ENCODE measurements around the gene IL1R2. TPM values are rescaled to one million over a fixed set of nuclear protein-coding genes. Genes with fewer than 3 reads are reported as not detected.

Gene IL1R2
- total RNA-seq, 1 experiment from 2014 or later, result 10.1 TPM

GRCh38 chr2:102000012-102000411 lies 8.3 kb downstream of the IL1R2 start:
- no TSS peak for BruUV-seq (replicated peaks)
- no peak overlapping the region for H3K27ac Mint-ChIP-seq (ENCODE audit: unreplicated experiment)
- intact Hi-C loops (cut with micrococcal nuclease; ENCODE audit: unreplicated experiment), result no loop called here
- Histone ChIP-seq H3K4me3 (ENCODE audit: low read depth, low read length) (no peak overlapping the region), H3K27me3 (replicated peaks; ENCODE audit: control insufficient read depth, insufficient read depth, low read length) (no peaks in the 10 kb centered on the region), H3K4me1 (peaks cover 49% of the 10 kb centered on the region), H3K9me3 (no peaks in the 10 kb centered on the region), H3K36me3 (ENCODE audit: control insufficient read depth, insufficient read depth, low read length) (no peaks in the 10 kb centered on the region)
- ChIA-PET CTCF (interaction anchor here (1.9 to 2.9 kb wide), 2 partner anchors 116 to 241 kb away, joined by 10 to 26 read pairs; no protein-coding TSS in a partner anchor), POLR2A (interaction anchor here (1.2 to 1.3 kb wide), 2 partner anchors 166 to 241 kb away, joined by 3 to 5 read pairs; no protein-coding TSS in a partner anchor)
- no peaks in the 10 kb centered on the region for H3K9me3 Mint-ChIP-seq (ENCODE audit: unreplicated experiment)
- no peaks in the 10 kb centered on the region for H3K36me3 Mint-ChIP-seq (ENCODE audit: insufficient read depth, unreplicated experiment)
- TF ChIP-seq, protein P1, sequence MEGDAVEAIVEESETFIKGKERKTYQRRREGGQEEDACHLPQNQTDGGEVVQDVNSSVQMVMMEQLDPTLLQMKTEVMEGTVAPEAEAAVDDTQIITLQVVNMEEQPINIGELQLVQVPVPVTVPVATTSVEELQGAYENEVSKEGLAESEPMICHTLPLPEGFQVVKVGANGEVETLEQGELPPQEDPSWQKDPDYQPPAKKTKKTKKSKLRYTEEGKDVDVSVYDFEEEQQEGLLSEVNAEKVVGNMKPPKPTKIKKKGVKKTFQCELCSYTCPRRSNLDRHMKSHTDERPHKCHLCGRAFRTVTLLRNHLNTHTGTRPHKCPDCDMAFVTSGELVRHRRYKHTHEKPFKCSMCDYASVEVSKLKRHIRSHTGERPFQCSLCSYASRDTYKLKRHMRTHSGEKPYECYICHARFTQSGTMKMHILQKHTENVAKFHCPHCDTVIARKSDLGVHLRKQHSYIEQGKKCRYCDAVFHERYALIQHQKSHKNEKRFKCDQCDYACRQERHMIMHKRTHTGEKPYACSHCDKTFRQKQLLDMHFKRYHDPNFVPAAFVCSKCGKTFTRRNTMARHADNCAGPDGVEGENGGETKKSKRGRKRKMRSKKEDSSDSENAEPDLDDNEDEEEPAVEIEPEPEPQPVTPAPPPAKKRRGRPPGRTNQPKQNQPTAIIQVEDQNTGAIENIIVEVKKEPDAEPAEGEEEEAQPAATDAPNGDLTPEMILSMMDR (IDR thresholded peaks at IDR 0.05; ENCODE audit: insufficient read depth in 1 of 2, low read depth in 1 of 2, low read length in 1 of 2, severe bottlenecking in 1 of 2, unreplicated experiment in 1 of 2), result no peak
- DNase-seq, result no peak
- H3K27me3 Mint-ChIP-seq (ENCODE audit: insufficient read depth, unreplicated experiment), result no peaks in the 10 kb centered on the region
- peaks cover 7% of the 10 kb centered on the region for H3K4me1 Mint-ChIP-seq (ENCODE audit: low read depth, unreplicated experiment)
- no peak overlapping the region for H3K4me3 Mint-ChIP-seq (ENCODE audit: unreplicated experiment)

GRCh38 chr2:102000813-102001766 lies 9.3 kb downstream of the IL1R2 start:
- TF ChIP-seq, protein P1 (IDR thresholded peaks at IDR 0.05; ENCODE audit: insufficient read depth in 1 of 2, low read depth in 1 of 2, low read length in 1 of 2, severe bottlenecking in 1 of 2, unreplicated experiment in 1 of 2), result no peak
- no peak overlapping the region for H3K4me3 Mint-ChIP-seq (ENCODE audit: unreplicated experiment)
- H3K27me3 Mint-ChIP-seq (ENCODE audit: insufficient read depth, unreplicated experiment), result no peaks in the 10 kb centered on the region
- peaks cover 7% of the 10 kb centered on the region for H3K4me1 Mint-ChIP-seq (ENCODE audit: low read depth, unreplicated experiment)
- Histone ChIP-seq H3K36me3 (ENCODE audit: control insufficient read depth, insufficient read depth, low read length) (no peaks in the 10 kb centered on the region), H3K9me3 (no peaks in the 10 kb centered on the region), H3K27me3 (replicated peaks; ENCODE audit: control insufficient read depth, insufficient read depth, low read length) (no peaks in the 10 kb centered on the region), H3K4me3 (ENCODE audit: low read depth, low read length) (no peak overlapping the region), H3K4me1 (peaks cover 49% of the 10 kb centered on the region)
- POLR2A ChIA-PET, result no interaction called here
- intact Hi-C loops (cut with micrococcal nuclease; ENCODE audit: unreplicated experiment), result no loop called here
- H3K27ac Mint-ChIP-seq (ENCODE audit: unreplicated experiment), result no peak overlapping the region
- BruUV-seq (replicated peaks), result no TSS peak
- no peaks in the 10 kb centered on the region for H3K9me3 Mint-ChIP-seq (ENCODE audit: unreplicated experiment)
- CTCF ChIA-PET, result interaction anchor here (0.8 to 2.9 kb wide), 4 partner anchors 19 to 240 kb away, joined by 3 to 26 read pairs (median 4); no protein-coding TSS in a partner anchor
- no peaks in the 10 kb centered on the region for H3K36me3 Mint-ChIP-seq (ENCODE audit: insufficient read depth, unreplicated experiment)
- DNase-seq, result no peak

DNA sequence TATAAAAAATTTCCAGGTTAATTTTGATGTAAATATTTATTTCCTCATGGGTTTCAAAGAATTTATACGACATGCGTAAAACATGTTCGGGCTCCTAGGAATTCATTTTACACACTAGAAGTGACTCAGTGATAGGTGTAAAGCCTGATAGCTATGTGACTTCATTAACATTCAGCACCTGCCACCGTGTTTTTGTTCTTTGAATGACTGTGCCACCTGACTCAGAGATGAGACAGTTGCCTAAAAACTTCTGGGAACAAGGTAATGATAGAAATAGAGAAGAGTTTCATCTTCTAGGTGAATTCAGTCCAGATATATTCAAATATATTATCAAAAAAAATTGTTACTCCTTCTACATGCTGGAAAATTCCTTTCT lies 10.0 kb downstream of the IL1R2 start:
- TF ChIP-seq, protein P1 (IDR thresholded peaks at IDR 0.05; ENCODE audit: insufficient read depth in 1 of 2, low read depth in 1 of 2, low read length in 1 of 2, severe bottlenecking in 1 of 2, unreplicated experiment in 1 of 2), result no peak
- H3K36me3 Mint-ChIP-seq (ENCODE audit: insufficient read depth, unreplicated experiment), result no peaks in the 10 kb centered on the region
- Histone ChIP-seq H3K4me3 (ENCODE audit: low read depth, low read length) (no peak overlapping the region), H3K27me3 (replicated peaks; ENCODE audit: control insufficient read depth, insufficient read depth, low read length) (no peaks in the 10 kb centered on the region), H3K36me3 (ENCODE audit: control insufficient read depth, insufficient read depth, low read length) (no peaks in the 10 kb centered on the region), H3K9me3 (no peaks in the 10 kb centered on the region), H3K4me1 (peaks cover 53% of the 10 kb centered on the region)
- ChIA-PET CTCF (interaction anchor here (0.8 to 1.2 kb wide), 3 partner anchors 19 to 239 kb away, joined by 3 to 4 read pairs (median 3); no protein-coding TSS in a partner anchor), POLR2A (no interaction called here)
- no peak for DNase-seq
- no peak overlapping the region for H3K27ac Mint-ChIP-seq (ENCODE audit: unreplicated experiment)
- no peaks in the 10 kb centered on the region for H3K9me3 Mint-ChIP-seq (ENCODE audit: unreplicated experiment)
- intact Hi-C loops (cut with micrococcal nuclease; ENCODE audit: unreplicated experiment), result no loop called here
- no TSS peak for BruUV-seq (replicated peaks)
- H3K4me3 Mint-ChIP-seq (ENCODE audit: unreplicated experiment), result no peak overlapping the region
- no peaks in the 10 kb centered on the region for H3K27me3 Mint-ChIP-seq (ENCODE audit: insufficient read depth, unreplicated experiment)
- peaks cover 7% of the 10 kb centered on the region for H3K4me1 Mint-ChIP-seq (ENCODE audit: low read depth, unreplicated experiment)
